Ovary (tissue), 3 donors: ENCODE data around the gene CDK11A.

Source experiments
- EP300 ChIP-seq: sonication (generic); formaldehyde crosslinking; IDR thresholded peaks from one replicate; pipeline ENCODE4 v1.6.1; 2017; ENCODE audit warnings: antibody characterized with exemption
- POLR2A ChIP-seq: fragments of 450-650 bp; IDR thresholded peaks from one replicate; pipeline ENCODE4 v1.6.1; 2017; ENCODE audit warnings: antibody characterized with exemption, mild to moderate bottlenecking, moderate library complexity
- TF ChIP-seq, protein P1 (sequence below), 3 donors: fragments of 450-650 bp in 2 of 3; fragments of 200-600 bp in 1 of 3; IDR thresholded peaks; one replicate each; pipeline versions ENCODE4 v1.5.1 to v1.8.0; 2016 to 2022; ENCODE audit warnings: antibody characterized with exemption in 3 of 3, mild to moderate bottlenecking in 1 of 3
- donor health status: DM: no; HTN: no; CAD: no.

DNA sequence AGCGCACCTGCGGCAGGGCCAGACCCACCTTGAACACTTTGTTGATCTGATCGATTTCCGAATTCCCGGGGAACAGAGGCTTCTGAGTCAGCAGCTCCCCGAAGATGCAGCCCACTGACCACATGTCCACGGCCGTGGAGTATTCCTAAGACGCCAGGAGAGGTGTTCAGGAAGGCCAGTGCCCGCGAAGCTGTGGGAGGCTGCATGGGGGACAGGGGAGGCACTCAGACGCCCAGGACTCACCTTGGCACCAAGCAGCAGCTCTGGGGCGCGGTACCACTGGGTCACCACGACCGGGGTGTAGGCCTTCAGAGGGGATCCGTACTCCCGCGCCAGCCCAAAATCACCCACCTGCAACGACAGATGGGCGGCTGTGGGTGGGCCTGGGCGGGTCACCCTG lies 20.4 kb downstream of the CDK11A start:
- TF ChIP-seq EP300 (no peak), POLR2A (no peak)
- TF ChIP-seq, protein P1, sequence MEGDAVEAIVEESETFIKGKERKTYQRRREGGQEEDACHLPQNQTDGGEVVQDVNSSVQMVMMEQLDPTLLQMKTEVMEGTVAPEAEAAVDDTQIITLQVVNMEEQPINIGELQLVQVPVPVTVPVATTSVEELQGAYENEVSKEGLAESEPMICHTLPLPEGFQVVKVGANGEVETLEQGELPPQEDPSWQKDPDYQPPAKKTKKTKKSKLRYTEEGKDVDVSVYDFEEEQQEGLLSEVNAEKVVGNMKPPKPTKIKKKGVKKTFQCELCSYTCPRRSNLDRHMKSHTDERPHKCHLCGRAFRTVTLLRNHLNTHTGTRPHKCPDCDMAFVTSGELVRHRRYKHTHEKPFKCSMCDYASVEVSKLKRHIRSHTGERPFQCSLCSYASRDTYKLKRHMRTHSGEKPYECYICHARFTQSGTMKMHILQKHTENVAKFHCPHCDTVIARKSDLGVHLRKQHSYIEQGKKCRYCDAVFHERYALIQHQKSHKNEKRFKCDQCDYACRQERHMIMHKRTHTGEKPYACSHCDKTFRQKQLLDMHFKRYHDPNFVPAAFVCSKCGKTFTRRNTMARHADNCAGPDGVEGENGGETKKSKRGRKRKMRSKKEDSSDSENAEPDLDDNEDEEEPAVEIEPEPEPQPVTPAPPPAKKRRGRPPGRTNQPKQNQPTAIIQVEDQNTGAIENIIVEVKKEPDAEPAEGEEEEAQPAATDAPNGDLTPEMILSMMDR (IDR thresholded peaks at IDR 0.05), result no peak
